HG02938 (cell line): Measurements from ENCODE around the gene PRDM16.

Experiments
- ATAC-seq: cut with Tn5 transposase; IDR thresholded peaks from one replicate; pipeline ENCODE4 v1.9.1; 2021; ENCODE audit warnings: mild to moderate bottlenecking, moderate library complexity; ENCODE audit not compliant: unreplicated experiment

Gene PRDM16

DNA sequence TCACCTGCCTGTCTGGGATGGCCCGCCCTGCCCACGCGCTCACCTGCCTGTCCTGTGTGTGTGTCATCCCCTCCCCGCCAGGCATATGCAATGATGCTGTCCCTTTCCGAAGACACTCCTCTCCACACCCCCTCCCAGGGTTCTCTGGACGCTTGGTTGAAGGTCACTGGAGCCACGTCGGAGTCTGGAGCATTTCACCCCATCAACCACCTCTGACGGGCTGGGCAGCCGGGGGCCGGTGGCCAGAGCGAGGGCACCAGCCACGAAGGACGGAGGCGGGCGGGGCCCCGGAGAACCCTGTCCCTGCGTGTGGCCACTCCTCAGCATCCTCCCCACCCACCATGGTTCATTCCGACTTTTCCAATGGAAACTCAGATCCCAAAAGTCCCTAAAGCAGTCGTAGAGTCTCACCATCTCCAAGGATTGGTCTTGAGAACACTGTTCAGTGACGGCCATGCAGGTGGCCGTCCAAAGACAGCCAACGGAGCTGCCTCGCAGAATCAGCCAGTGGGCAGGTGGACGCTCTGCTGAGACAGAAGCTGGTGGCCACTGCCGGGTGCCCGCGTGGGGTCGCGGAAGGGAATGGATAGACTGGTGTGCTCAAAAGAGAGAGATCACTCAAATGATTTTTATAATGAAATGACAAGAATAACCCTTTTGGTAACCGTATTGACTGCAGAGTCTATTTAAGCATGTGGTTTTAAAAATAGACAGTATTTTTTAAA lies 364.8 kb downstream of the PRDM16 start:
- ATAC-seq, result no peak

DNA sequence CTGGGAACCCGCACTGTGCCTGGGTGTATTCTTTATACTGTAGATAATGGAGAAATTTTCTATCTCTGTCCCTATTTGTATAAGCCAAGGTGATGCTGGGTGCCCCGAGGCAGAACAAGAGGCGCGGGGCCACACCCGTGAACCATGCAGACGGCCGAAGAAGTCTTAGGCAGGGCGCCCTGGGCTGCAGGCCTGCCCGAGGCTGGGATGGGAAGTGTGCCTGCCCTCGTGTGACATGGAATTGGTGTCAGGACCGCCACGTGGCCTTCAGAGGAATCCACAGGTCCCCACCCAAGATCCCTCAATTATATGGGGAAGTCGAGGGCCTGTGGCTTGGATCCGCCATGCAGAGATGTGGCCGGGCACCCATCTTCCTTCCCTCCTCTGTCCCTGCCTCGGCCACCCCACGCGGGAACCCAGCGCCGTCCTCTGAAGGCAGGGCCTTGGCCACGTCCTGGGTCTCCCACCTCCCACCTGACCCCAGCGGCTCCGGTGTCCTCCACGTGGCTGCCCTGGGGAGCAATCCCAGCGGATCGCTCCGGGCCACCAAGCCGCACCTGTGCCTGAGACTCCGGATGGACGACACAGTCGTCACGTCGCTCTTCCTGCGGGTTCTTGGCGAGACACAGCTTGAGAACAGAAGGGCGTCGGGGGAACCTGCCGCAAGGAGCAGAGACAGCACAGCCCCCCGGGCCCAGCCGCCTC lies 365.6 kb downstream of the PRDM16 start:
- ATAC-seq, result no peak

DNA sequence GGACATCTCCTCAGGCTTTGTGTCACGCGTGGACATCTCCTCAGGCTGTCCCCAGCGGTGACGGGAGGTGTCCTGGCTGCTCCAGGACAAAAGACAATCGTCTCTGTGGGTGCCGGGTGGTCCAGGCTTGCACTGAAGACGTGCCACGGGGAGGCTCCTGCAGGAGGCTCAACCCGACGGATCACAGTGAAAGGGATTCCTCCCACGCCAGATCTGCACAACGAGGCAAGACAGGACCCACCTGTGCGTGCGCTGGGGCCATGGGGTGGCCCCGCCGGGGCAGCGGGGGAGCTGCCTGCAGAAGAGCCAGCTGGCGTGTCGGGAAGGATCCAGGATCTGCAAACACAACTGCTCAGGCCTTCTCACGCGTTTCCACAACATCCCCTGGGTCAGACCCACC lies 366.7 kb downstream of the PRDM16 start:
- no peak for ATAC-seq

DNA sequence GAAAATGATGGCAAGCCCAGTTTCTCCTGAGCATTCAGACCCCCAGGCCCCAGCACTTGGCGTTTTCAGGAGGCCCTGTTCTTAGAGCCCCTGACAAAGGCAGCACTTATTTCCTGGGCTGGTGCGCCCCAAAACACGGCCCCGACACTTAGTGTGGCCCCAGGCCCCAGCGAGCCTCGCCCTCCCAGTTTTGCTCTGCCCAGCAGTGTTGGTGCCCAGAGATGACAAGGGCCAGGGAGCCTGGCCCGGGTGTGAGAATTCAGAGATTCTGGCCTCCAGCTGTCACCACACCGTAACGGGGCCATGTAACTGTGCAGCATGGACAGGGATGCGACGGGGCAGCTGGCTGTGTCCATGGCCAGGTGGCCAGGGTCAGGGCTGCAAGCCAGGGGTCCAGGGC lies 367.4 kb downstream of the PRDM16 start:
- ATAC-seq, result no peak

DNA sequence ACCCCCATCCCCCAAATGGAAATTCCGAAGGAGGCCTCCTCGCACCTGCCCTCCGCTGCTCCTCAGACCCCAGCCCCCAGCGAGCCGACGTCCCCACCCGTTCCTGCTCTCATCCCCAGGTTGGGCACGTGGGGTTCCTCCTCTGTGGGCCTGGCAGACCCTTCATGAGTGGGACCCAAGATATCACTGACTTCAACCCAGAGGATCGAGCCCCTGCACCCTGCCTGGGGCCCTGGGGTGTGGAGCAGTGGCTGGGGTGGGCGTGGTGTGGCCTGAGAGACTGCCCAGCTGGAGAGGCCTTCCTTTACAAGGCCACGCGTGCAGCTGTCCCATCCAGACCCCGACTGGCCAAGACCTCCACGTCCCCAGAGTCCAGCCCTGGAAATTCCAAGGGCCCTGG lies 367.9 kb downstream of the PRDM16 start:
- no peak for ATAC-seq

DNA sequence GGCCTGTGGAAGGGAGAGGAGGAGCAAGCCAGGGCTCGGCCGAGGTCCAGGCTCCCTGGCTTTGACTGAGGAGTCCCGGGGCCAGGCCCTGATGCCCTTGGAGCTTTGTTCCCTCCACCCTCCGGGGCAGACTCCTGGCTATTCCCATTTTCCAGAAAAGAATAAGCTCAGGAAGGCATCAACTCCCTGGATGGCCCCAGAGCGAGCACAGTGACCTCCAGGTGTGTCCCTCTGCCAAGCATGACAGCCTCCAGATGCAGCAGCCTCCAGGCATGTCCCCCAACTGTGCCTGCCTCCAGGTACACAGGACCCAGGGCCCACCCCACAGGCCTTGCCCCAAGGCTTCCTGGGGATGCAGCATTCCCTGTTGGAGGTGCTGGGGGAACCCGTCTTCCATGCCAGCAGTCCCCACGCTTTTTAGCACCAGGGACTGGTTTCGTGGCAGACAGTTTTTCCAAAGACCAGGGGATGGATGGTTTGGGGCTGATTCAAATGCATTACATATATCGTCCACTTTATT lies 369.7 kb downstream of the PRDM16 start:
- no peak for ATAC-seq

DNA sequence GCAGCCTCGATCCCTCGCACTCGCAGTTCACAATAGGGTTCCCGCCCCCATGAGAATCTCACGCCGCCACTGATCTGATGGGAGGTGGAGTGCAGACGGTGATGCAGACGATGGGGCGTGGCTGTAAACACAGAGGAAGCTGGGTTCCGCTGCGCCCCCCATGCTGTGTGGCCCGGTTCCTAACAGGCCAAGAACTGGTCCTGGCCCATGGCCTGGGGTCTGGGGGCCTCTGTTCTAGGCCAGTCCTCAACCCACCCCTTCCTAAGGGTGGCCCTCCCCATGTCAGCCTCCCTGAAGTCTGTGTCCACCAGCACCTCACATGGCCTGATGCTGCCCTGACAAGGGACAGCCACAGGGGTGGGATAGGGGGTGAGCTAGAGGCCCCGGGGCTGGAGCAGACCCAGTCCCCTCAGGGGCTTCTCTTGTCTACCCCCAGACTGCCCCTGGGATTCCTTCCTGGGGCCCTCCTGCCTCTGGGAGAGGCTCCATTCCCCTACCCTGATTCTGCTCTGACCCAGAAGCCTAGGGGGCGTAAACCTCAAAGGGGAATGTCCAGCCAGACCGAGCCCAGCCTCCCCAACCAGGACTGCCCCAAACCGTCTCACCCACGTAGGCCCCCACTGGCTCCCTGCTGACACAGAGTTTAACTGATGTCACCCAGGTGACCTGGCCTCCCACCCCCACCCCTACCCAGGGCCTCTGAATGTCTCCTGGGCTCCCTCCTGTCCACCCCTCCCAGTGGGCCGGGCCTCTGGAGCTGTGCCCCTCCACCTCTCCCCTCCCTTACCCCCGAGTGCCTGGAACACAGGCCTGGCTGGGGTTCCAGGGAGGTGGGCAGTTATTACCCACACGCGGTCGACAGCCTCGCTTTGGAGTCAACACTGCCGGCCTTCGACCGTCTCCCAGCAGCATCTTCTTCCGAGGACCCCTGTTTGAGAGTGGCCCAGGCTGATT lies 370.6 kb downstream of the PRDM16 start:
- ATAC-seq, result no peak

DNA sequence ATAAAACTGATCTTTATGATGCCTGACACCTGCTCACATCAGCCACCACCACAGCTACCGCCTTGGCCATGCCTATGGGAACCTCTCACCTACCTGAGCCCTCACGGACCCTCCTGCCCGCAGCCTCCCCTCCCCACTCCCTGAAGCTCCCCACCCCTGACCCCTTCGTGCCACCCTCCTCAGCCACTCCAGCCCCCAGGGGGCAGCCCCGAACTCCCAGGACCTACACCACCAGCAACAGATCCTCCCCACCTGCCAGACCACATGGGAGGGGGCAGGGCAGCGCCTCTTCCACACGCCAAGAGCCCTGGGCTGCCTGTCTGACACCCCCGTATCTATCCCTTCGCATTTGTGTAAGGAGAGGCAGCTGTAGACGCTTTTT lies 371.3 kb downstream of the PRDM16 start:
- no peak for ATAC-seq

DNA sequence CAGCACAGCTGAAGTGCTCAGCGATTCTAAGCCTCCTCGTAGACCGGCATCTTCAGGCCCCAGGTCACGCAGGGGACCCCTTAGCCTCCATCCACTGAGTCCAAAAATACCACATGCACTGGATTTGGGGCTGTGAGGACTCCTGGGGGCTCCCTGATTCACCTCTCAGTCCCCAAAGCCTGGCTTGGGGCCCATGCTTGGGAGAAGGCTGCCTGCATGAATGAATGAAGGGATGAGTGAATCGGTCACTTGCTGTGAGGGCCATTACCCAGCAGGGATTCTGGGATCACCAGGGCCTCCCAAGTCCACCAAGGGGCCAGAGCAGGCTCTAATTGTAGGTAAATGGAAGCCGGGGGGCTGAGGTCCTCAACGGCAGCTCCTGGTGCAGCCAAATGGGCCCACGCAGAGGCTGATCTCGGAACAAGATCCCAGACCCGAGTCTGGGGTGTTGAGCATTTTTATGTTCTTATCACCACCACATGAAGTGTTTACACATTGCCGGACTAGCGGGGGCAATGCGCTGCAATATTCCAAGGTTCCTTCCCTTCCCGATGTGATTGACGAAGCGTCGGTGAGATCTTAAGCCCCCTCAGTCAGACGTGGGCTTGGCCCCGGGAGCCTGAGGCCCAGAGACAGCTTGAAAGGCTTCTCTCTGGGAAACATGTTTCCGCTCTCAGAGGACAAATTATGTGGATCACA lies 371.9 kb downstream of the PRDM16 start:
- ATAC-seq, result no peak

DNA sequence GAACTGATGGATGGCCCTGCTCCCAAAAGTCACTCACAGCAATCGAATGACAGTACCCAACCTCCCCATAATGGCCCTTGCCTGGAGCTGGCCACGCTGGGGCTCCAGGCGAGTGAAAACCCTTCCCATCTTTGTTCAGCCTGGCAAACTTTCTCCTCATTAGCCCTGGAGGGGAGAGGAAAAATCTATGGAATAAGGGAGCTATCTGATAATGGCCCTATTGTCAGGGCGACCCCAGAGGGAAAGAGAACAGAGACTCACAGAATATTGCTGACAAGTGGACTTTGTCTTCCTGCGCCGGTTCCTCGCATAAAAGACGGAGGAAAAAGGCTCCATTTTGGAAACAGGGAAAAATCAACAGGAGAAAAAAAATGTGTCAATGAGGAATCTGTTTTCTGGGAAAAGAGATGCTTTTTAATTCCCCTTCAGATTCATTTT lies 372.4 kb downstream of the PRDM16 start:
- no peak for ATAC-seq

DNA sequence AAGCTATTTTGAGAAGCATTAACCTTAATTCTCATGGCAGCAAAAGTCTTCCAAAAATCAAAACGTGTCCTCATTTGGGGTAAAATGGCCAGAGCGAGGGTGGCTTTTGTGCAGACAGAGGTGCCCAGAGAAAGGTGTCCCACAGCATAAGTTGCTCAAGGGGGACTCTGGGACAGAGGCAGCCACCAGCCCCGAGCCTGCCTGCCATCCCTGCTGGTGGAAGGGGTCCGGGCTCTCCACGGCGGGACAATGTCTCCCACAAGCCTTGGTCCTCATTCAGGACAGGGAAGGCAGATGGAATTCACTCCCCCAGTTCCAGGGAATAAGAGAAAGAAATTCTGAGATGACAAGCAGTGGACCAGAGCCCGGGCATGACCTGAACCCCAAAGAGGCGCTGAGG lies 372.9 kb downstream of the PRDM16 start:
- ATAC-seq, result no peak

DNA sequence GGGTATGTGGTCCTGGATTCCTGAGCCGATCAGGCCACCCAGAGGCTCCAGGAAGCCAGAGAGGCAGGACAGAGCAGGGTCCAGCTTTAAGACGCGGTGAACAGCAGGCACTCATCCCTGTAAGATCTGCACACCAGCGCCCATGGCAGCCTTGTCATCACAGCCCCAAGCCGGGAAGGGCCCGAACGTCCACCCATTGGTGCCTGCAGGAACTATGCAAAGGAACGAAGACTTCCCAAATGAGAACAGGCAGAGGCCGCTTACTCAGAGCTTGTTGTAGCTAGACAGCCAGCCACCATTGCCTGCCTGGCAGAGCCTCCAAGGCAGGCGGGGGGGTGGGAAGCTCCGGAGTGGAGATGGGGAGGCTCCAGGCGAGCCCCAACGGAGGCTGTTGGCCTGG lies 373.3 kb downstream of the PRDM16 start:
- ATAC-seq, result no peak

DNA sequence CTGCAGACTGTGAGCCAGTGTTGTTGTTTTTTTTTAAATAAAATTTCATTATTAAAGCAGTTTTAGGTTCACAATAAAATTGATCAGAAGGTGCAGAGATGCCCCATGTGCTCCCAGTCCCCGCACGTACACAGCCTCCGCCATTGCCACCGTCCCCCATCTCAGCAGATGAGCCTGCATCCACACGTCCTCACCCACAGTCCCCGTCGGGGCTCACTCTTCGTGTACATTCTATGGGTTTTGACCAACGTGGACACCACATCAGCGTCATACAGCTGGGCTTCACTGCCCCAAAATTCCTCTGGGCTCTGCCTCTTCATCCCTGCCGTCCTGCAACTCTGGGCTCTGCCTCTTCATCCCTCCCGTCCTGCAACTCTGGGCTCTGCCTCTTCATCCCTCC lies 373.9 kb downstream of the PRDM16 start:
- ATAC-seq, result no peak

DNA sequence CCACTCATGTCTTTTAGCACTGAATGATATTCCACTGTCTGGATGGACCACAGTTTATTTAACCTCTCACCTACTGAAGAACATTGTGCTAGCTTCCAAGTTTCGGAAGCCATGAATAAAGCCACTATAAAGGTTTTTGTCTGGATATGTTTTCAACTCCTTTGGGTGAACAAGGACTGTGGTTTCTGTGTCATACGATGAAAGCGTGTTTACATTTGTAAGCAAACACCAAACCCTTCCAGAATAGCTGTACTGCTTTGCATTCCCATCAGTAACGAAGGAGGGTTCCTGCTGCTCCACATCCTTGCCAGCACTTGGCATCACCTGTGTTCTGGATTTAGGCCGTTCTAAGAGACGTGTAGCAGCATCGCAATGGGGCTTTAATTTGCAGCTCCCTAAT lies 374.8 kb downstream of the PRDM16 start:
- no peak for ATAC-seq

DNA sequence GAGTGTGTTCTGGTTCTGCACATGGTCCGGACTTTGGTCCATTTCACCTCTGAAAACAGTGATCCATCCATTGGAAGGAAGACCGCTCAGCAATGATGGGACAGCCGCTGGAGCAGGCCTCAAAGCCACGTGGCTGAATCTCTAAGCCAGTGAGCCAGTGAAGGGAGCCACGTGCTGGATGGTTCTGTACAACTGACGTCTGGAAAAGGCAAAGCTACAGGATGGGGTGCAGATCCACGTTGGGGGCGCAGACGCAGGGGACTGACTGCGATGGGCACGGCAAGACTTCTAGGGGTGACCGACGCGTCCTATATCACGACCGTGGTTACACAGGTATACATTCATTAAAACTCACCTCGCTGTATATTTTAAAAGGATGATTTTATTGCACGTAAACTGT lies 375.3 kb downstream of the PRDM16 start:
- no peak for ATAC-seq

DNA sequence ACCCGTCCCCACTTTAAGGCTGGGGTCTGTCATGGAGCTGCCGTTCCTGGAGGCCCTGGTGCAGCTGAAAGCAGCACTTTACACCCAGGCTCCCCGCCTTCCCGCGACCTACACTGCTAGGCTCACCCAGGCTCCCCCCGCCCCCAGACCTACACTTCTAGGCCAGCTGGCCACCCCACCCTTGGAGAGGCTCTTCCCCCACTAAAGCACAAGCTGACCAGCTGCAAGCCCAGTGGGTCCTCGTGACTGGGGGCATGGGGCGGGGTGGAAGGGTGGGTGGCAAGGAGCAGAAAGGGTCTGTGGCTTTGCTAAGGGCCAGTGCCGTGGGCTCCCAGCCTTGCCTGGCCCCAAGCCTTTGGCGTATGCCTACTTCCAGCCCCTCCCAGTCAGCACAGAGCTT lies 375.7 kb downstream of the PRDM16 start:
- ATAC-seq, result no peak

DNA sequence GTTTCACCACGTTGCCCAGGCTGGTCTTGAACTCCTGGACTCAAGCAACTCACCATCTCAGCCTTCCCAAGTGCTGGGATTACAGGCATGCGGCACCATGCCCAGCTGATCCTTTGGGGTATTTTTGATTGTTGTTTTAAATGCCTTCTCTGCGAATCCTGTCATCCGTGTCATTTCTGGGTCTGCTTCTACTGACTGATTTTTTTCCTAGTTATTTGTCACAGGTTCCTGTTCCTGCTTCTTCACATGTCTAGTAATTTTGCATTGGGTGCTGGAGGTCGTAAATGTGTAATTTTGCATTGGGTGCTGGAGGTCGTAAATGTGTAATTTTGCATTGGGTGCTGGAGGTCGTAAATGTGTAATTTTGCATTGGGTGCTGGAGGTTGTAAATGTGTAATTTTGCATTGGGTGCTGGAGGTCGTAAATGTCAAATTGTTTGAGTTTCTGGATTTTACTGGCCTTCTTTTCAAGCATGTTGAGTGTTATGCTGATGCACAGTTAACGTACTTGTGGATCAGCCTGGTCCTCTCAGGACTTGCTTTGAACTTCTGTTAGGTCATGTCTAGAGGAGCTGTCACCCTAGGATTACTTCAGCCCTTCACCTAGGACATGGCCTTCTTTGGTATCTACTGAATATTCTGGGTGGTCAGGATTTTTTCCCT lies 381.3 kb downstream of the PRDM16 start:
- ATAC-seq, result no peak

DNA sequence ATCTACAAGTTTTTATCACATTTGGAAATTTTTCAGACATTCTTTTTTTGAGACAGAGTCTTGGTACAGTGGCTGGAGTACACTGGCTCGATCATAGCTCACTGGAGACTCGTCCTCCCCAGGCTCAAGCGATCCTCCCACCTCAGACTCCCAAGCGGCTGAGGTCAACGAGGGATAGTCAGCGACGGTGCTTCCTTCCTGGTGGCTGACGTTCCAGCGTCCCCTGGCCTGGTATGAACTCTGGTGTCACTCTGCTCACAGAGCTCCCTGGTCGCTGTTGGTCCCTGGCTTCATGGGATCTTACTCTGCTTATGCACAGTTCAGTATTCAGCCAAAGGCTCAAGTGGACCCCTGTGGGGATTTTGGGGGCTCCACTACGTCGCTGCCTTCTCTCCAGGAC lies 382.0 kb downstream of the PRDM16 start:
- no peak for ATAC-seq

DNA sequence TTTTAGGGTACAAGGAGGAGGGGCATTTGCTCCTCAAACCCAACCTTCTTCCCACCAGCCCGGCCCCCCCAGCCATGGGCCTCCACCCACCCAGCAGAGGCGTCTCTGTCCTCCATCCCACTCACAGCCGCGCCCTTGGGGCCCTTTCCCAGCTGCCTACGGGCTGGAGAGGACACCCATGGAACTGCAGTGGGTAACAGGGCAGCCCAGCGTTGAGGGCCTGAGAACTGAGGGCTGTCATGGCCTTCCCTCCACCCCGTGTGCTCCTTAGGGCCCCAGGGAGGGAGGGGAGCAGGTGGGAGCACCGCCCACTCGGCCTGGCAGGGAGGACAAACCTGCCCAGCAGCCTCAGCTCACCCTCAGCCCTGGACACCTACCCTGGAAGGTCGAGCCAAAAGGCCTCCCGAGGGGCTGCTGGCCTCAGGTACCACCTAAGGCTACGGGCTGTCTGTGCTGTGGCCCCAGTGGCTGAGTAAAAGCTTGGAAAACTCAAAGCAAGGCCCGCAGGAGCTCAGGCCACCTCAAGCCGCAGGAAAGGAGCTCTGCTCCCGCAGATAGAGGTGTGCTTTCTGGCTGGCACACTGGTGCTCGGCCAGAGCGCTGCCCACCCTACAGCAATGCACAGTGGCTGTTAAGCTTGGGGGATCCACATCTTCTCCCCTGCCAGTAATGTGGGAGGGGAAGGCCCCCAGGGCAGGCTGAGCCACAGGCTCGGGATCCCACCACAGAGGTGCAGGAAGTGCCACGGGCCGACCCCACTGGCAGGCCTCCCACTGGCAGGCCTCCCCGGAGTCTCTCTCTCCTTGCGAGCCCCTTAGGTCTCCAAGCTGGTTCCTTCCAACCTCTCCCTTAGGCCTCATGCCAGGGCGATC lies 383.2 kb downstream of the PRDM16 start:
- no peak for ATAC-seq
